AG09319 (cell line): ENCODE results near the gene ANO7.
"Not testable (repeated sequence)": the region's sequence is repeated elsewhere in the genome, so short reads cannot be mapped to it uniquely, and the experiment has no call there.

Experiments used
- DNase-seq: peaks from one replicate; pipeline ENCODE4 v3.0.0-alpha.2; 2010; ENCODE audit warnings: low read depth; ENCODE audit errors: extremely low read depth
- TF ChIP-seq, protein P1 (sequence below): IDR thresholded peaks from 2 replicates; pipeline ENCODE4 v1.5.1; 2011; ENCODE audit warnings: low read depth, mild to moderate bottlenecking, inconsistent platforms, low read length, moderate library complexity

Gene ANO7

DNA sequence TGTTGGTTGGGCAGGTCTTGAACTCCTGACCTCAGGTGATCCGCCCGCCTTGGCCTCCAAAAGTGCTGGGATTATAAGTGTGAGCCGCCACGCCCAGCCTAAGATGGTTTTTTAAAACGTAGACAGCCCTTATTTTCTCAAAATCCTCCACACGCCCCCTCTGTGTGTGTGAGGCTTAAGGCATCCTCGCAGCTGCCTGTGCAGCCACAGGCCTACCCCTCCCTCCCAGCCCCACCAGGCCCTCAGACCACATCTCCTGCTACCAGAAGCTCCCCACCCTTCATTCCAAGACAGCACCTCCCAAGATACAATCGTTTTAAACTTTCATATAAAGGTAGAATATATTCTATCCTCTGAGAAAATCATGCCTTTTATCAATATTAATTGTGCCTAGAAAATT is 4.8 kb downstream of the ANO7 start:
- TF ChIP-seq, protein P1, sequence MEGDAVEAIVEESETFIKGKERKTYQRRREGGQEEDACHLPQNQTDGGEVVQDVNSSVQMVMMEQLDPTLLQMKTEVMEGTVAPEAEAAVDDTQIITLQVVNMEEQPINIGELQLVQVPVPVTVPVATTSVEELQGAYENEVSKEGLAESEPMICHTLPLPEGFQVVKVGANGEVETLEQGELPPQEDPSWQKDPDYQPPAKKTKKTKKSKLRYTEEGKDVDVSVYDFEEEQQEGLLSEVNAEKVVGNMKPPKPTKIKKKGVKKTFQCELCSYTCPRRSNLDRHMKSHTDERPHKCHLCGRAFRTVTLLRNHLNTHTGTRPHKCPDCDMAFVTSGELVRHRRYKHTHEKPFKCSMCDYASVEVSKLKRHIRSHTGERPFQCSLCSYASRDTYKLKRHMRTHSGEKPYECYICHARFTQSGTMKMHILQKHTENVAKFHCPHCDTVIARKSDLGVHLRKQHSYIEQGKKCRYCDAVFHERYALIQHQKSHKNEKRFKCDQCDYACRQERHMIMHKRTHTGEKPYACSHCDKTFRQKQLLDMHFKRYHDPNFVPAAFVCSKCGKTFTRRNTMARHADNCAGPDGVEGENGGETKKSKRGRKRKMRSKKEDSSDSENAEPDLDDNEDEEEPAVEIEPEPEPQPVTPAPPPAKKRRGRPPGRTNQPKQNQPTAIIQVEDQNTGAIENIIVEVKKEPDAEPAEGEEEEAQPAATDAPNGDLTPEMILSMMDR: no peak
- DNase-seq: no peak

DNA sequence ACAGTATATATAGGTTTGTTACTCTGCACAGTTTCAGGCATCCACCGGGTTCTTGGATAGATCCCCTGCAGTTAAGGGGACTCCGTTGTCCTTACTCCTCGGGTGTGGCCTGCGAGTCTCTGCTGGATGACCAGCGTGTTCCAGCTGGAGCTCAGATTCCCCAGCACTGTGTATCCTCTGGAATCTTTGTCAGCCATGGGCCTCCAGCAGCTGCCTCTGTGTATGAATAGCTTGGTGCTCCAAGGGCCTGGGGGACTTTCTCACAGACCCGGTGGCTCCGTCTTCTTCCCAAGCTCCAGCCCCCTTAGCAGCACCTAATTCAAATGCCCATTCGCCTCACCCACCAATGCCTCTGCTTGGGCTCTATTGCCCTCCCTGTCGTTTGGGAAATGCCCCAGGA is 6.3 kb downstream of the ANO7 start:
- DNase-seq: no peak

DNA sequence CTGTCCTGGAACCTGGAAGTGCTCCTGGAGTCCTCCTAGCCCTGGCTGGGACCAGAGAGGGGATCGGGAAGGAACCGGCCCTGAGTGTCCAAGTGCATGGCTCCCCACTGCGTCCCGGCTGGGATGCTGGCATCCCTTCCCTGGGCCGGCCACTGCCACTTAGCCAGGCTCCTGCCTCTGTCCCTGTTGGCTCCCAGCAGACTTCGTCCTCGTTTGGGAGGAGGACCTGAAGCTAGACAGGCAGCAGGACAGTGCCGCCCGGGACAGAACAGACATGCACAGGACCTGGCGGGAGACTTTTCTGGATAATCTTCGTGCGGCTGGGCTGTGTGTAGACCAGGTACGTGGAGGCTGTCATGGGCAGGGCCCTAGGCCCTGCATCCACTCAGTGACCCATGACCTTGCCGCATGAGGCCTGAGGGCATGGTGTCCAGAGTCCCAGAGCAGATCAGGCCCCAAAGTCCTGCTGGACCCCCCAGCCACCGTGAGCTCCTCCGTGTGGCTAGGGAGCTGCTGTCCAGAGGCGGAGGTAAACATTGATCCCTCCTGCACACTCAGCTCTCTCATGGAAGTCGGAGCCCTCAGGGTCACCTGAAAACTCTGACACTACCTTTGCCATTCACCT is 7.1 kb downstream of the ANO7 start:
- TF ChIP-seq, protein P1: no peak
- no peak for DNase-seq

More for the DNA sequence above, 6.3 kb downstream of the ANO7 start:
- TF ChIP-seq, protein P1: no peak

DNA sequence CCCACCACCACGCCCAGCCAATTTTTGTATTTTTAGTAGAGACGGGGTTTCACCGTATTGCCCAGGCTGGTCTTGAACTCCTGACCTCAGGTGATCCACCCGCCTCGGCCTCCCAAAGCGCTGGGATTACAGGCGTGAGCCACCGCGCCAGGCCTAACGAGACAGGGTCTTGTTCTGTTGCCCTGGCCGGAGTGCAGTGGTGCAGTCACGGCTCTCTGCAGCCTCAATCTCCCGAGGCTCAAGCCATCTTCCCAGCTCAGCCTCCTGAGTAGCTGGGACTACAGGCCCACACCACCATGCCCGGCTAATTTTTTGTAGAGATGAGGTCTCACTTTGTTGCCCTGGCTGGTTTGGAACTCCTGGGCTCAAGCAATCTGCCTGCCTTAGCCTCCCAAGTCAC is 8.8 kb downstream of the ANO7 start:
- not testable (repeated sequence) for DNase-seq

DNA sequence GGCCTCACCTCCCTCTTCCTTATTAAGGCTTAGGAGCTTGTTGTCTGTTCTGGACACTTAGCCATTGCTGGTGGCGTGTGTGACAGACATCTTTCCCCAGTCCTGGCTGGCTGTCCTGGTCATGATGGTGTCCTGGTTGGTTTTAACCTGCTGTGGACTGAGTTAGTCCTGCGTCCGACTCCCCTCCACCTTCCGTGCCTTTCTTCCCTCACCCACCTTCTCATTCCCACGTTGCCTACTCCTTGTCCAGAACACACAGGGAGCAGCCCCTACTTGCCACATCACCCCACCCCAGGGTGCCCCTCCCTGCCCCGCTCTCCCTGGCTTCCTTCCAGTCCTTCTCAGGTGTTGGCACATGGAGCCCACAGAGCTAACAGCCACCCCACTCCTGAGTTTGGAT is 9.5 kb downstream of the ANO7 start:
- TF ChIP-seq, protein P1: no peak
- no peak for DNase-seq

DNA sequence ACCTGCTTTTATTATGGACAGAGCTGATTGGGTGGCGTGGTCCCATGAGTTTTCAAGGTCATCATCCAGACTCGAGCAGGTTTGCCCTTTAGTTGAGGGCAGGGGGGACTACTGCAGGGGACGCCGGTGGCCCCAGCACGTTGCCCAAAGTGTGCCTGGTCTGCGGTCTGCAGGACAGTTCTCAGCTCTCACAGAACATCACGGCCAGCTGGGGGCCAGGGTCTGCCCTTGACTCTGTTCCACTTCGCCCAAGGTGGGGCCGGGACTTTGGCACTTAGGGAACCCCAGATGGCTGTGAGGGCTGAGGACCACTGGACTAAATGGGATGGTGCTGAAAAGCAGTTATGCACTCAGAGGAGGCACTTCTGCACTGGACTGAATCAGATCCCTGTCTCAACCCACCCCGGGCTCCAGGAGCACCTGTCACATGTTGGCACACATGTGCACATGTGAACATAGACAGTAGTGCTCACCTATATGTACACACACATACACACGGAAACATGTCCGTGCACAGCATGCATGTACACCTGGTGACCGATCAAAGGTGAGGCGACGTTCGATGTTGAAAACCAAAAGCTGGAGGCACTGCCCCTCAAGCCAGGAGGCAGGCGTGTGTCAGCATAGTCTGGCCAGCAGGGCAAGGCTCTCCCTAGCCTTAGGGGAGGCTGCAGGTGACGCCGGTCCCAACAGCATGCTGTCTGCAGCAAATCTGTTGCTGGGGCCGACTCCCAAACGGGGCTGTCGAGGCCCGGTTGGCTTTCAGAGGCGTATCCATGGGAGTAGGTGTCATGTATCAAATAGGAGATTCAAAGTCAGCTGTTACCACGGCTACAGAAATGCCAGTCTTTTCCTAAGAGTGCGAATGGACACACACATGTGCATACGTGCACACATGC is 10.2 kb downstream of the ANO7 start:
- DNase-seq: no peak
- TF ChIP-seq, protein P1: no peak

DNA sequence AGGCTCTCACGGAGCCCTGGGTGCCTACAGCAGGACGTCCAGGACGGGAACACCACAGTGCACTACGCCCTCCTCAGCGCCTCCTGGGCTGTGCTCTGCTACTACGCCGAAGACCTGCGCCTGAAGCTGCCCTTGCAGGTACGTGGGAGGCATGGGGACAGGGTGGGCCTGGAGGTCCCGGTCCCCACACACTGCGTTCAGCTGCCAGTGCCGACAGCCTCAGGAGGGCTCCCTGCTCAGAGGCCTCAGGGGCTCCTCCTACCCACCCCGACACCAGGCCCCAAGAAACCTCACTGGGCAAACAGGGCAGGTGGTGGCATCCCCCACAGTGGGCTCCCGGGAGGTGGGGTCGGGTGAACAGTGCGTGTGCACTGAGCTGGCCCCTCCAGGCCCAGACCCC is 10.8 kb downstream of the ANO7 start:
- TF ChIP-seq, protein P1: no peak
- DNase-seq: no peak
